ENCODE data around the gene IGF1R. TPM values are rescaled to one million over a fixed set of nuclear protein-coding genes. Genes with fewer than 3 reads are reported as not detected.

The IGF1R gene
- total and polyA plus RNA-seq, 2 of the 13 experiments (the other 11 are each of a cell fraction or from before 2014, with no cell fraction given), result 15.9 to 18.4 TPM

DNA sequence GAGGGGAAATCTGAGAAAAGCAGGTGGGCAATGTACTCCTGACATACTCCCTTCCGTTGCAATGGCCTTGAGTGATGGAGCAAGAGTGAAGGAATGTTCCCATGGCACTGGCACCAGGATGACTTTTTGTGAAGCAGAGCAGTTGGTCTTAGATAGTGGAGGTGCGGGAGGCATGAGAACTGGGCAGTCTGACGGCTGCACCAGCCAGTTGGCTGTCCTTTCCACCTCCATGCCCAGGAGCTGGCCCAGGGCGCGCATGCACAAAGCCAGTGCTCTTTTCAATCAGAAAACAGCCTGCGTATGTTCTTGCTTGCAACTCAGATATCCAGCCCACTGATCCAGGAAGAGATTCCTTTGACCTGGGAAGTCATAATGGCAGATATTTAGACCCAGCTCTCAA is 222.4 kb downstream of the IGF1R start:
- Histone ChIP-seq H3K36me3 (replicated peaks in 1 of 2; ENCODE audit: control insufficient read depth in 1 of 2, insufficient read depth in 2 of 2, low read length in 2 of 2) (no peaks in the 10 kb centered on the region; a peak in 1 of 5 replicates), H3K9me3 (ENCODE audit: low read length) (no peaks in the 10 kb centered on the region), H3K9ac (ENCODE audit: insufficient read depth, low read depth, low read length) (no peak overlapping the region), H3K4me3 (replicated peaks in 1 of 3; ENCODE audit: insufficient read depth in 1 of 3, low read depth in 2 of 3, low read length in 3 of 3) (no peak overlapping the region), H3K27ac (ENCODE audit: extremely low read length, insufficient read depth, low read length) (no peak overlapping the region), H3K4me1 (ENCODE audit: insufficient read depth, low read length) (peaks cover 14% of the 10 kb centered on the region), H4K20me1 (ENCODE audit: insufficient read depth, low read length) (peaks cover 45% of the 10 kb centered on the region), H3K4me2 (ENCODE audit: low read depth, low read length) (no peak overlapping the region), H3K27me3 (ENCODE audit: control insufficient read depth in 1 of 2, insufficient read depth in 2 of 2, low read length in 2 of 2) (no peaks in the 10 kb centered on the region), H3K79me2 (ENCODE audit: insufficient read depth, low read length) (peaks cover 35% of the 10 kb centered on the region), H2AFZ (ENCODE audit: low read length) (no peak overlapping the region)
- DNase-seq (ENCODE audit: low spot score) (no peak), ATAC-seq (no peak), FAIRE-seq (no peak)
- intact Hi-C loops (cut with micrococcal nuclease; ENCODE audit: unreplicated experiment) (no loop called here), in situ Hi-C loops (cut with HindIII; ENCODE audit: extremely low pct_ligation_motif_present, low pct_unique_long_range_greater_than_20kb) (no loop called here)
- no peak for TF ChIP-seq ONECUT2 (CRISPR knock-in tag; IDR thresholded peaks at IDR 0.05)
- no peak for TF ChIP-seq SIX4 (CRISPR knock-in tag; IDR thresholded peaks at IDR 0.05)
- no peak for TF ChIP-seq ZNF75D (CRISPR knock-in tag; IDR thresholded peaks at IDR 0.05; ENCODE audit: borderline replicate concordance)
- no peak for TF ChIP-seq ZNF260 (CRISPR knock-in tag; IDR thresholded peaks at IDR 0.05; ENCODE audit: borderline replicate concordance, low read depth)
- TF ChIP-seq ZNF460 (CRISPR knock-in tag; IDR thresholded peaks at IDR 0.05; ENCODE audit: borderline replicate concordance), result no peak
- TF ChIP-seq NCOA5 (CRISPR knock-in tag; IDR thresholded peaks at IDR 0.05), result no peak
- no peak for TF ChIP-seq ZNF841 (CRISPR knock-in tag; IDR thresholded peaks at IDR 0.05; ENCODE audit: borderline replicate concordance)
- WGBS (ENCODE audit: low lambda C conversion rate), result 100% methylated on average over 3 of the region's 6 CpGs
- POLR2A ChIA-PET, result no interaction called here
- CTCF ChIA-PET (ENCODE audit: low intra/inter-chr PET ratio, low total read pairs), result no interaction called here
- no TSS peak for BruUV-seq (replicated peaks)

DNA sequence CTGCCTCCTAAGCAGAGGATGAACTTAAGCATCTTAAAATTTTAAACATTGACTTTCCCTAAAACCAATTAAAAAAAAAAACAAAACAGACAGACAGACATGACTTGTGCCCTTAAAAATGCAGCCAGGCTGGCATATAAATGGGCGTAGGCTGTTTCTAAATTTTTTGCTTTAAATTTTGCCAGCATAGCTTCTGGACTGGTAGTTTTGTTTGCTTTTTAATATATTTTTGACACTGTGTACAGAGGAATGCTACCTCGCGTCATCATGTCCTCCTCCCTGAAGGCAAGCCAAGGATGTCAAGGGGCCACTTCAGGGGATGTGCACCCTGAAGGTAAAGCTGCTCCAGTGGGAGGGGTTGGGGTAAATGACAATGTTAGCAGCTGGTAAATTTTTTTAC is 224.4 kb downstream of the IGF1R start:
- FAIRE-seq (no peak), ATAC-seq (no peak), DNase-seq (ENCODE audit: low spot score) (no peak)
- CTCF ChIA-PET (ENCODE audit: low intra/inter-chr PET ratio, low total read pairs), result no interaction called here
- Histone ChIP-seq H2AFZ (ENCODE audit: low read length) (no peak overlapping the region), H4K20me1 (ENCODE audit: insufficient read depth, low read length) (peaks cover 50% of the 10 kb centered on the region), H3K4me3 (replicated peaks in 1 of 3; ENCODE audit: insufficient read depth in 1 of 3, low read depth in 2 of 3, low read length in 3 of 3) (no peak overlapping the region), H3K9me3 (ENCODE audit: low read length) (no peaks in the 10 kb centered on the region), H3K4me2 (ENCODE audit: low read depth, low read length) (no peak overlapping the region), H3K36me3 (replicated peaks in 1 of 2; ENCODE audit: control insufficient read depth in 1 of 2, insufficient read depth in 2 of 2, low read length in 2 of 2) (no peaks in the 10 kb centered on the region; a peak in 1 of 5 replicates), H3K79me2 (ENCODE audit: insufficient read depth, low read length) (peaks cover 34% of the 10 kb centered on the region), H3K4me1 (ENCODE audit: insufficient read depth, low read length) (peaks cover 33% of the 10 kb centered on the region), H3K9ac (ENCODE audit: insufficient read depth, low read depth, low read length) (no peak overlapping the region), H3K27ac (ENCODE audit: extremely low read length, insufficient read depth, low read length) (no peak overlapping the region), H3K27me3 (ENCODE audit: control insufficient read depth in 1 of 2, insufficient read depth in 2 of 2, low read length in 2 of 2) (no peaks in the 10 kb centered on the region)
- POLR2A ChIA-PET, result no interaction called here
- intact Hi-C loops (cut with micrococcal nuclease; ENCODE audit: unreplicated experiment), result no loop called here
- no TSS peak for BruUV-seq (replicated peaks)
- WGBS (ENCODE audit: low lambda C conversion rate), result 99% methylated on average over 3 of the region's 3 CpGs
- in situ Hi-C loops (cut with HindIII; ENCODE audit: extremely low pct_ligation_motif_present, low pct_unique_long_range_greater_than_20kb), result no loop called here
- TF ChIP-seq ZNF768 (CRISPR knock-in tag; IDR thresholded peaks at IDR 0.05) (no peak), ZNF460 (CRISPR knock-in tag; IDR thresholded peaks at IDR 0.05; ENCODE audit: borderline replicate concordance) (no peak), HMG20B (CRISPR knock-in tag; conservative IDR thresholded peaks at IDR 0.05) (no peak), ZNF564 (CRISPR knock-in tag; IDR thresholded peaks at IDR 0.05) (no peak), ZNF382 (CRISPR knock-in tag; IDR thresholded peaks at IDR 0.05; ENCODE audit: borderline replicate concordance) (no peak), CEBPG (CRISPR knock-in tag; IDR thresholded peaks at IDR 0.05) (no peak), NRL (CRISPR knock-in tag; IDR thresholded peaks at IDR 0.05; ENCODE audit: borderline replicate concordance) (no peak), ZNF264 (CRISPR knock-in tag; IDR thresholded peaks at IDR 0.05) (no peak), DPF2 (CRISPR knock-in tag; IDR thresholded peaks at IDR 0.05; ENCODE audit: borderline replicate concordance, low read depth) (no peak), CBX5 (CRISPR knock-in tag; IDR thresholded peaks at IDR 0.05; ENCODE audit: borderline replicate concordance) (no peak)
- TF ChIP-seq, protein P1, sequence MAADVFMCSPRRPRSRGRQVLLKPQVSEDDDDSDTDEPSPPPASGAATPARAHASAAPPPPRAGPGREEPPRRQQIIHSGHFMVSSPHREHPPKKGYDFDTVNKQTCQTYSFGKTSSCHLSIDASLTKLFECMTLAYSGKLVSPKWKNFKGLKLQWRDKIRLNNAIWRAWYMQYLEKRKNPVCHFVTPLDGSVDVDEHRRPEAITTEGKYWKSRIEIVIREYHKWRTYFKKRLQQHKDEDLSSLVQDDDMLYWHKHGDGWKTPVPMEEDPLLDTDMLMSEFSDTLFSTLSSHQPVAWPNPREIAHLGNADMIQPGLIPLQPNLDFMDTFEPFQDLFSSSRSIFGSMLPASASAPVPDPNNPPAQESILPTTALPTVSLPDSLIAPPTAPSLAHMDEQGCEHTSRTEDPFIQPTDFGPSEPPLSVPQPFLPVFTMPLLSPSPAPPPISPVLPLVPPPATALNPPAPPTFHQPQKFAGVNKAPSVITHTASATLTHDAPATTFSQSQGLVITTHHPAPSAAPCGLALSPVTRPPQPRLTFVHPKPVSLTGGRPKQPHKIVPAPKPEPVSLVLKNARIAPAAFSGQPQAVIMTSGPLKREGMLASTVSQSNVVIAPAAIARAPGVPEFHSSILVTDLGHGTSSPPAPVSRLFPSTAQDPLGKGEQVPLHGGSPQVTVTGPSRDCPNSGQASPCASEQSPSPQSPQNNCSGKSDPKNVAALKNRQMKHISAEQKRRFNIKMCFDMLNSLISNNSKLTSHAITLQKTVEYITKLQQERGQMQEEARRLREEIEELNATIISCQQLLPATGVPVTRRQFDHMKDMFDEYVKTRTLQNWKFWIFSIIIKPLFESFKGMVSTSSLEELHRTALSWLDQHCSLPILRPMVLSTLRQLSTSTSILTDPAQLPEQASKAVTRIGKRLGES (CRISPR knock-in tag; IDR thresholded peaks at IDR 0.05; ENCODE audit: borderline replicate concordance), result no peak
- TF ChIP-seq, protein P2, sequence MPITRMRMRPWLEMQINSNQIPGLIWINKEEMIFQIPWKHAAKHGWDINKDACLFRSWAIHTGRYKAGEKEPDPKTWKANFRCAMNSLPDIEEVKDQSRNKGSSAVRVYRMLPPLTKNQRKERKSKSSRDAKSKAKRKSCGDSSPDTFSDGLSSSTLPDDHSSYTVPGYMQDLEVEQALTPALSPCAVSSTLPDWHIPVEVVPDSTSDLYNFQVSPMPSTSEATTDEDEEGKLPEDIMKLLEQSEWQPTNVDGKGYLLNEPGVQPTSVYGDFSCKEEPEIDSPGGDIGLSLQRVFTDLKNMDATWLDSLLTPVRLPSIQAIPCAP (CRISPR knock-in tag; IDR thresholded peaks at IDR 0.05; ENCODE audit: low read depth), result no peak
